ENCODE data around the gene TFF2.

The TFF2 gene

GRCh38 chr21:42370894-42371654 is 20.3 kb upstream of the TFF2 start:
- Histone ChIP-seq H3K27ac (ENCODE audit: low read depth, low read length, poor library complexity, severe bottlenecking) (no peak overlapping the region), H3K9ac (ENCODE audit: low read length) (no peak overlapping the region), H3K4me1 (ENCODE audit: insufficient read depth, low read length, severe bottlenecking) (no peaks in the 10 kb centered on the region), H3K9me3 (ENCODE audit: low read length) (no peaks in the 10 kb centered on the region), H3K36me3 (ENCODE audit: insufficient read depth, low read length) (no peaks in the 10 kb centered on the region), H4K20me1 (ENCODE audit: insufficient read depth, low read length) (no peaks in the 10 kb centered on the region), H3K27me3 (ENCODE audit: insufficient read depth, low read length) (peaks cover 18% of the 10 kb centered on the region; the same call in 1 of the 2 replicates), H2AFZ (ENCODE audit: low read length) (no peak overlapping the region), H3K4me2 (ENCODE audit: low read length) (no peak overlapping the region), H3F3A (ENCODE audit: insufficient read depth, low read length) (no peaks in the 10 kb centered on the region), H3K79me2 (ENCODE audit: insufficient read depth, low read length) (no peaks in the 10 kb centered on the region), H3K4me3 (ENCODE audit: low read depth, low read length, poor library complexity, severe bottlenecking) (no peak overlapping the region), H3K9me2 (ENCODE audit: low read depth, low read length) (no peaks in the 10 kb centered on the region)
- TF ChIP-seq EZH2 (IDR thresholded peaks at IDR 0.05; ENCODE audit: borderline replicate concordance, low read length): no peak
- no peak for TF ChIP-seq CTCF (IDR thresholded peaks at IDR 0.05; ENCODE audit: low read length)

- H2AFZ ChIP-seq (ENCODE audit: low read length): no peak overlapping the region
These were observed 19.0 kb upstream of the TFF2 start for GRCh38 chr21:42369821-42370220.

GRCh38 chr21:42367367-42368165 is 16.8 kb upstream of the TFF2 start:
- H3K4me3 ChIP-seq (ENCODE audit: low read depth, low read length, poor library complexity, severe bottlenecking): no peak overlapping the region
- no peaks in the 10 kb centered on the region for H3K9me3 ChIP-seq (ENCODE audit: low read length)
- no peak overlapping the region for H3K27ac ChIP-seq (ENCODE audit: low read depth, low read length, poor library complexity, severe bottlenecking)
- H3K4me1 ChIP-seq (ENCODE audit: insufficient read depth, low read length, severe bottlenecking): no peaks in the 10 kb centered on the region
- H4K20me1 ChIP-seq (ENCODE audit: insufficient read depth, low read length): no peaks in the 10 kb centered on the region
- H3K4me2 ChIP-seq (ENCODE audit: low read length): no peak overlapping the region
- H3K9ac ChIP-seq (ENCODE audit: low read length): no peak overlapping the region
- H3K27me3 ChIP-seq (ENCODE audit: insufficient read depth, low read length): 0 out of 2 replicates have a peak, but pooled peaks cover 11% of the 10 kb centered on the region
- no peaks in the 10 kb centered on the region for H3K79me2 ChIP-seq (ENCODE audit: insufficient read depth, low read length)
- H3K36me3 ChIP-seq (ENCODE audit: insufficient read depth, low read length): no peaks in the 10 kb centered on the region
- no peak overlapping the region for H2AFZ ChIP-seq (ENCODE audit: low read length)
- TF ChIP-seq EZH2 (IDR thresholded peaks at IDR 0.05; ENCODE audit: borderline replicate concordance, low read length) (no peak), CTCF (IDR thresholded peaks at IDR 0.05; ENCODE audit: low read length) (no peak)
- no peaks in the 10 kb centered on the region for H3K9me2 ChIP-seq (ENCODE audit: low read depth, low read length)
- H3F3A ChIP-seq (ENCODE audit: insufficient read depth, low read length): no peaks in the 10 kb centered on the region

More at GRCh38 chr21:42369821-42370220, 19.0 kb upstream of the TFF2 start:
- no peaks in the 10 kb centered on the region for H4K20me1 ChIP-seq (ENCODE audit: insufficient read depth, low read length)
- TF ChIP-seq CTCF (IDR thresholded peaks at IDR 0.05; ENCODE audit: low read length): no peak
- no peak for TF ChIP-seq EZH2 (IDR thresholded peaks at IDR 0.05; ENCODE audit: borderline replicate concordance, low read length)
- no peak overlapping the region for H3K4me3 ChIP-seq (ENCODE audit: low read depth, low read length, poor library complexity, severe bottlenecking)
- no peaks in the 10 kb centered on the region for H3K36me3 ChIP-seq (ENCODE audit: insufficient read depth, low read length)
- H3K4me2 ChIP-seq (ENCODE audit: low read length): no peak overlapping the region
- H3K4me1 ChIP-seq (ENCODE audit: insufficient read depth, low read length, severe bottlenecking): no peaks in the 10 kb centered on the region
- H3K27me3 ChIP-seq (ENCODE audit: insufficient read depth, low read length): peaks cover 11% of the 10 kb centered on the region; the same call in 1 of the 2 replicates
- no peak overlapping the region for H3K27ac ChIP-seq (ENCODE audit: low read depth, low read length, poor library complexity, severe bottlenecking)
- H3K9me3 ChIP-seq (ENCODE audit: low read length): no peaks in the 10 kb centered on the region
- no peaks in the 10 kb centered on the region for H3K9me2 ChIP-seq (ENCODE audit: low read depth, low read length)
- no peak overlapping the region for H3K9ac ChIP-seq (ENCODE audit: low read length)
- no peaks in the 10 kb centered on the region for H3K79me2 ChIP-seq (ENCODE audit: insufficient read depth, low read length)
- no peaks in the 10 kb centered on the region for H3F3A ChIP-seq (ENCODE audit: insufficient read depth, low read length)

Data from OCI-LY1 (cell line).